HL-60/S4 treated with retinoic acid at 250 ng/mL for 4 days and 3 days (cell line): ENCODE results near the gene DBF4B.

ENCODE experiments used
- in situ Hi-C: fragments of 300-500 bp; cut with MboI; formaldehyde crosslinking; loops from 2 replicates; pipeline ENCODE4 v1.7.0; 2022; ENCODE audit warnings: low sequenced_read_pairs

The DBF4B gene

GRCh38 chr17:44775838-44776621 is 67.6 kb downstream of the DBF4B start:
- in situ Hi-C loops: loop anchor here (10.0 kb wide), 1 partner anchor 89 kb away; no protein-coding TSS in a partner anchor

- in situ Hi-C loops: loop anchor here (10.0 kb wide), 1 partner anchor 88 kb away; no protein-coding TSS in a partner anchor
Measured at GRCh38 chr17:44776628-44777393, 68.3 kb downstream of the DBF4B start.

GRCh38 chr17:44777394-44778348 is 69.2 kb downstream of the DBF4B start:
- in situ Hi-C loops: loop anchor here (10.0 kb wide), 1 partner anchor 87 kb away; no protein-coding TSS in a partner anchor

GRCh38 chr17:44778656-44779210 is 70.3 kb downstream of the DBF4B start:
- in situ Hi-C loops: loop anchor here (10.0 kb wide), 1 partner anchor 86 kb away; no protein-coding TSS in a partner anchor

GRCh38 chr17:44779211-44780025 is 71.0 kb downstream of the DBF4B start:
- in situ Hi-C loops: loop anchor here (10.0 kb wide), 1 partner anchor 85 kb away; no protein-coding TSS in a partner anchor

- in situ Hi-C loops: no loop called here
Measured at GRCh38 chr17:44780161-44780560, 71.7 kb downstream of the DBF4B start.

GRCh38 chr17:44780845-44781480 is 72.5 kb downstream of the DBF4B start:
- in situ Hi-C loops: no loop called here

GRCh38 chr17:44781551-44782325 is 73.3 kb downstream of the DBF4B start:
- in situ Hi-C loops: no loop called here

GRCh38 chr17:44782326-44782850 is 73.9 kb downstream of the DBF4B start:
- in situ Hi-C loops: no loop called here

GRCh38 chr17:44785921-44786320 is 77.5 kb downstream of the DBF4B start:
- in situ Hi-C loops: no loop called here

GRCh38 chr17:44786551-44787081 is 78.2 kb downstream of the DBF4B start:
- in situ Hi-C loops: no loop called here

- in situ Hi-C loops: no loop called here
Measured at GRCh38 chr17:44787271-44787940, 78.9 kb downstream of the DBF4B start.

- in situ Hi-C loops: no loop called here
Measured at GRCh38 chr17:44788139-44788538, 79.7 kb downstream of the DBF4B start.

GRCh38 chr17:44792276-44792675 is 83.8 kb downstream of the DBF4B start:
- in situ Hi-C loops: no loop called here

GRCh38 chr17:44793885-44794842 is 85.7 kb downstream of the DBF4B start:
- in situ Hi-C loops: no loop called here

- in situ Hi-C loops: no loop called here
Measured at GRCh38 chr17:44794851-44795413, 86.5 kb downstream of the DBF4B start.
